Measurements from ENCODE around the gene EXOC4. TPM values are rescaled to one million over a fixed set of nuclear protein-coding genes. Genes with fewer than 3 reads are reported as not detected.
A peak's percentile ranks its signal among the peaks of the same experiment; 100 is the strongest.

EXOC4 gene
- total and polyA plus RNA-seq, 7 donors, result 7.6 to 63.0 (median 29.1) TPM

DNA sequence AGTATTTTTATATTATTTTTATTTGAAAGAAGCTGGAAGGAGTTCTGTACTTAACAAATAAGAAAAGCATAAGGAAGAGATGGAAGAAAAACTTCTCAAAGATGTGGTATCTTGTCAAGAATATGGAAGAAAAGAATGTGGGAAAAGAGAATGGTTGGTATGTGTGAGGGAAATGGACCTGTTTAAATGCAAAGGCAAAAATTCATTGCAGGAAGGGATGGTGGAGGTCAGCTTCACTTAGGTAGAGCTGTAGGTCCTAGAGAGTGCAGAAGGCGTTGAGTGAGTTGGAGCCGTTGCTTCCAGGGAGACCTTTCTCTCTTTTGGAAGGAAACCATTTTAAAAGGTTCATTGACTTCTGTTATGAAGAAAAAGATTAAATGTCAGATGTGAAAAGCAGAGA lies 107.3 kb downstream of the EXOC4 start:
- intact Hi-C loops (cut with DNase I), result no loop called here
- DNase-seq (no peak), ATAC-seq (no peak)
- H3K27ac ChIP-seq, result no peak overlapping the region
- no peak overlapping the region for H3K4me3 ChIP-seq
- no peaks in the 10 kb centered on the region for H3K9me3 ChIP-seq
- TF ChIP-seq, protein P1, sequence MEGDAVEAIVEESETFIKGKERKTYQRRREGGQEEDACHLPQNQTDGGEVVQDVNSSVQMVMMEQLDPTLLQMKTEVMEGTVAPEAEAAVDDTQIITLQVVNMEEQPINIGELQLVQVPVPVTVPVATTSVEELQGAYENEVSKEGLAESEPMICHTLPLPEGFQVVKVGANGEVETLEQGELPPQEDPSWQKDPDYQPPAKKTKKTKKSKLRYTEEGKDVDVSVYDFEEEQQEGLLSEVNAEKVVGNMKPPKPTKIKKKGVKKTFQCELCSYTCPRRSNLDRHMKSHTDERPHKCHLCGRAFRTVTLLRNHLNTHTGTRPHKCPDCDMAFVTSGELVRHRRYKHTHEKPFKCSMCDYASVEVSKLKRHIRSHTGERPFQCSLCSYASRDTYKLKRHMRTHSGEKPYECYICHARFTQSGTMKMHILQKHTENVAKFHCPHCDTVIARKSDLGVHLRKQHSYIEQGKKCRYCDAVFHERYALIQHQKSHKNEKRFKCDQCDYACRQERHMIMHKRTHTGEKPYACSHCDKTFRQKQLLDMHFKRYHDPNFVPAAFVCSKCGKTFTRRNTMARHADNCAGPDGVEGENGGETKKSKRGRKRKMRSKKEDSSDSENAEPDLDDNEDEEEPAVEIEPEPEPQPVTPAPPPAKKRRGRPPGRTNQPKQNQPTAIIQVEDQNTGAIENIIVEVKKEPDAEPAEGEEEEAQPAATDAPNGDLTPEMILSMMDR (IDR thresholded peaks at IDR 0.05), result no peak
- 96 to 99% (median 98%) methylated on average over 2 of the region's 2 CpGs for WGBS, 3 donors
- peaks cover 19% of the 10 kb centered on the region for H3K4me1 ChIP-seq
- no peaks in the 10 kb centered on the region for H3K27me3 ChIP-seq (ENCODE audit: insufficient read depth in 3 of 3, low read length in 2 of 3)
- peaks cover 0 to 8% of the 10 kb centered on the region in 2 donors for H3K36me3 ChIP-seq (ENCODE audit: insufficient read depth in 1 of 2, low read depth in 1 of 2)

DNA sequence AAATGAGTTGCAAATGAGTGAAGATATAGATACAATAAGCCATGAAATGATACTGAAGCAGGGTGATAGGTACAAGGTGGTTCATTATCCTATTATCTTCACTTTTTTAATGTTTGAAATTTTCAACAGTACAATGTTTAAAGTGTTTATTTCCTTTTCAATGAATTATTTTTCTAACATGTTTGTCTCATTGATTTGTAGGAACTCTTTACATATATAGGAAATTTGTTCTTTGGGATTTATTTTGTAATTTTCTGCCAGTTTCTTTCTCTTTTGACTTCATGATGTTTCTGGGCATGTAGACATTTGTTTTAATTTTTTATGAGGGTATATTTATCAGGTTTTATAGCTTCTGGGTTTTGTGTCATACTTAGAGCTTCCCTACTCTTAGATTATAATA lies 108.9 kb downstream of the EXOC4 start:
- TF ChIP-seq, protein P1 (IDR thresholded peaks at IDR 0.05), result no peak
- ATAC-seq, result no peak

DNA sequence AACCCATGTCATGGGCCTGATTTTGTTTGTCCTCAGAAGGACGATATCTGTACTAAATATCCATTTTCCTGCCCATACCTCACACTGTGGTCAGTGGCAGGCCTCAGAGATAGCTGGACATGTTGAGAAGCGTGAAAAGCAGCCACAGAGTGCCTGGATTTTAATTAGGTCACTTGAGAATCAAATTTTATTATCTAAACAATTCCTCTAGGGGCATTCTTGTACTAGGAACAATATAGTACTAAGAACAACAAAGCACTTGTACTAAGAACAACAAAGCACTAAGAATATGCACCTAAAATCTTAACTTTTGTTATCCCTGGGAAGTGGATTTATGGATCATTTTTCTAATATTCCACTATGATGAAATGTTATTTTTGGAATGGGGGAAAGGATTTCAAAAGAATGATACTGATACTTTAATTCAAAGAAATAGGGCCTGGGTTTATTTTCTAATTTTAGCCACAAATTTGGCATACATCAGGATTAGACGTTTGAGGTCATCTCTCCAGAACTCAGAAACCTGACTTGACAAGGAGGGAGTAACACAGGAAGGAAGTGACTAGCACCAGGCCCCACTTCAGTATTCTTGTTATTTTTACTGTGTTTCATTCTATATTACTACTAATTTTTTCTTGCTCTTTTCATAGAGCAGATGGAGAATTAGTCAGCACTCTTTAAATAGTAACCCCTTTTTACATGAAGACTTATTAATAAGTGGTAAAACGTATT lies 112.2 kb downstream of the EXOC4 start:
- no peak for DNase-seq
- intact Hi-C loops (cut with DNase I), result no loop called here
- Histone ChIP-seq H3K4me1 (peaks cover 29% of the 10 kb centered on the region), H3K36me3 (ENCODE audit: insufficient read depth in 1 of 2, low read depth in 1 of 2) (no peaks in the 10 kb centered on the region), H3K4me3 (no peak overlapping the region), H3K27ac (peak overlapping the region; percentile 50), H3K9me3 (no peaks in the 10 kb centered on the region), H3K27me3 (ENCODE audit: insufficient read depth in 3 of 3, low read length in 2 of 3) (no peaks in the 10 kb centered on the region)
- TF ChIP-seq, protein P1 (IDR thresholded peaks at IDR 0.05), result no peak
- ATAC-seq, result peak in 3 of 4 donors; percentile 45 to 80 (median 75)
- WGBS, 3 donors, result 26 to 48% (median 31%) methylated on average over 4 of the region's 4 CpGs

More for the DNA sequence above, 108.9 kb downstream of the EXOC4 start:
- DNase-seq, result no peak
- Histone ChIP-seq H3K4me3 (no peak overlapping the region), H3K36me3 (ENCODE audit: insufficient read depth in 1 of 2, low read depth in 1 of 2) (peaks cover 0 to 3% of the 10 kb centered on the region in 2 donors), H3K27ac (no peak overlapping the region), H3K27me3 (ENCODE audit: insufficient read depth in 3 of 3, low read length in 2 of 3) (no peaks in the 10 kb centered on the region), H3K4me1 (peaks cover 35% of the 10 kb centered on the region), H3K9me3 (no peaks in the 10 kb centered on the region)
- intact Hi-C loops (cut with DNase I), result no loop called here

DNA sequence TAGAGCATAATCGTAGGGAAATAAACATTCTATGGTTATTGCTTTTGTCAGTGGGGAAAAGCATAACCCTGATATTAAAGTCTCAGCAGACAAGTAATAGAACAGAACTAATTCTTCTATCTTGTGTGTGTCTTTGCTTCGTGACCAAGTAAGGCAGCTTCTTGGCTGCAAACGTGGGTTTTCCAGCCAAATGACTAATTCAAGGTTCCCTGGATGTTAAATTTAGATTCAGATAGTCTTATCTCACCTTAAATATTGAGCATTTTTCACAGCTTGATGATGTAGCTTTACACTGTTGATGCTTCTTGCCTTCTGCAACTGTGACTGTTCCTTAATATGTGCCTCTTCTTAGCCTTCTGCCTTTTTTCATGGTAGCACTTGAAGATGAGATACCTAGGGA lies 113.0 kb downstream of the EXOC4 start:
- Histone ChIP-seq H3K4me1 (peaks cover 32% of the 10 kb centered on the region), H3K36me3 (ENCODE audit: insufficient read depth in 1 of 2, low read depth in 1 of 2) (no peaks in the 10 kb centered on the region), H3K27me3 (ENCODE audit: insufficient read depth in 3 of 3, low read length in 2 of 3) (no peaks in the 10 kb centered on the region), H3K9me3 (no peaks in the 10 kb centered on the region), H3K4me3 (no peak overlapping the region), H3K27ac (peak overlapping the region; percentile 50)
- ATAC-seq, result peak in 2 of 4 donors; percentile 39 to 71
- intact Hi-C loops (cut with DNase I), result no loop called here
- no peak for DNase-seq
- WGBS, 3 donors, result 31 to 47% (median 39%) methylated on average over 3 of the region's 3 CpGs
- TF ChIP-seq, protein P1 (IDR thresholded peaks at IDR 0.05), result no peak

DNA sequence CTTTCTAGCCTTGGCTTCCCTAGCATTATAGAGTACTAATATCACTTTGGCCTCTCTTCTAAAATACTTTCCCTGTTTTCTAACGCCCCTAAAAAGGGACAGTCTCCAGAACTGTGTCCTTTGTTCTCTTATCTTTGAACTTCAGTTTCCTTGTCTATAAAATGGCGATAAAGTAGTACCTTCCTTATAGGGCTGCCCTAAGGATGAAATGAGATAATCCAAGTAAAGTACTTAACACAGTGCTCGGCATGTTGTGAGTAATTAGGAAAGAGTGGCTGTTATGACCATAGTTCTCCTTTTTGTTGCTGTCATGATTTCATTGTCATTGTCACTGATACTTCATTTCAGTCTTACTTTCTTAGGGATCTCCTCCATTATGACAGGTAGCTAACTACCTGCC lies 114.7 kb downstream of the EXOC4 start:
- H3K4me1 ChIP-seq, result peaks cover 48% of the 10 kb centered on the region
- no peak overlapping the region for H3K27ac ChIP-seq
- no peaks in the 10 kb centered on the region for H3K27me3 ChIP-seq (ENCODE audit: insufficient read depth in 3 of 3, low read length in 2 of 3)
- TF ChIP-seq, protein P1 (IDR thresholded peaks at IDR 0.05), result no peak
- no peaks in the 10 kb centered on the region for H3K9me3 ChIP-seq
- ATAC-seq (no peak), DNase-seq (no peak)
- 59 to 73% (median 61%) methylated on average over 3 of the region's 3 CpGs for WGBS, 3 donors
- no peak overlapping the region for H3K4me3 ChIP-seq
- intact Hi-C loops (cut with DNase I), result no loop called here
- H3K36me3 ChIP-seq (ENCODE audit: insufficient read depth in 1 of 2, low read depth in 1 of 2), result no peaks in the 10 kb centered on the region
